B cell (primary cell): Measurements from ENCODE around the gene SYNE1. TPM values are rescaled to one million over a fixed set of nuclear protein-coding genes. Genes with fewer than 3 reads are reported as not detected.
"Not testable (repeated sequence)": the region's sequence is repeated elsewhere in the genome, so short reads cannot be mapped to it uniquely, and the experiment has no call there.

Experiments
- ATAC-seq: fragments of 200-7000 bp; cut with Tn5 transposase; one replicate; pipeline ENCODE4 v1.10.0; 2021; ENCODE audit warnings: low read depth, mild to moderate bottlenecking, moderate number of reproducible peaks, moderate library complexity
- CTCF ChIA-PET: fragments of 350-600 bp; sonication (Branson Sonifier 250); formaldehyde crosslinking; loops from one replicate; lab custom pipeline; 2021; ENCODE audit warnings: antibody characterized with exemption, inconsistent platforms; lab: Charles Lee
- POLR2A ChIA-PET: fragments of 350-600 bp; sonication (Branson Sonifier 250); formaldehyde crosslinking; loops from one replicate; lab custom pipeline; 2021; ENCODE audit warnings: antibody characterized with exemption; lab: Charles Lee
- DNase-seq: peaks from one replicate; pipeline ENCODE4 v3.0.0; 2013
- H2AFZ ChIP-seq: 2 replicates; pipeline ENCODE4 v1.6.1; 2012; ENCODE audit warnings: mild to moderate bottlenecking, low read depth, low read length; ENCODE audit not compliant: insufficient read depth, poor library complexity, severe bottlenecking
- H3K27ac ChIP-seq, 2 donors: 1 replicate in 1 of 2; 2 replicates in 1 of 2; pipeline ENCODE4 v1.5.1; 2012 to 2013; ENCODE audit warnings: low read length in 2 of 2, mild to moderate bottlenecking in 2 of 2, moderate library complexity in 1 of 2
- H3K27me3 ChIP-seq, 4 experiments: fragments of 200-600 bp in 1 of 4; sonication (generic) in 1 of 4; replicated peaks in 1 of 4; 1 replicate in 2 of 4; 2 replicates in 2 of 4; pipeline versions ENCODE4 v1.6.1 to v1.7.0; 2013 to 2016; ENCODE audit warnings: low read length in 3 of 4, mild to moderate bottlenecking in 2 of 4, mixed read lengths in 1 of 4, moderate library complexity in 1 of 4; ENCODE audit not compliant: insufficient read depth in 4 of 4, control insufficient read depth in 3 of 4; ENCODE audit errors: control extremely low read depth in 1 of 4
- H3K36me3 ChIP-seq, 2 experiments: replicated peaks in 1 of 2; 1 replicate in 1 of 2; 2 replicates in 1 of 2; pipeline versions ENCODE4 v1.6.1 to v1.7.1; 2013; ENCODE audit warnings: low read length in 1 of 2; ENCODE audit not compliant: insufficient read depth in 2 of 2, control insufficient read depth in 1 of 2; ENCODE audit errors: control extremely low read depth in 1 of 2, extremely low read depth in 1 of 2
- H3K4me1 ChIP-seq, 2 donors: fragments of 200-600 bp in 1 of 2; sonication (generic) in 1 of 2; 1 replicate in 1 of 2; 2 replicates in 1 of 2; pipeline versions ENCODE4 v1.5.1 to v1.6.1; 2013 to 2017; ENCODE audit warnings: low read length in 2 of 2; ENCODE audit not compliant: control insufficient read depth in 2 of 2, insufficient read depth in 2 of 2
- H3K4me2 ChIP-seq: replicated peaks from 2 replicates; pipeline ENCODE3; 2012; ENCODE audit warnings: mild to moderate bottlenecking, low read depth, low read length; ENCODE audit not compliant: poor library complexity, severe bottlenecking
- H3K4me3 ChIP-seq, 5 experiments: fragments of 200-600 bp in 1 of 5; sonication (generic) in 1 of 5; 1 replicate in 3 of 5; 2 replicates in 2 of 5; pipeline versions ENCODE4 v1.5.1 to v1.7.0; 2011 to 2016; ENCODE audit warnings: low read length in 4 of 5, mild to moderate bottlenecking in 4 of 5, low read depth in 2 of 5, control low read depth in 1 of 5, moderate library complexity in 1 of 5; ENCODE audit not compliant: insufficient read depth in 1 of 5; ENCODE audit errors: control extremely low read depth in 1 of 5, extremely low read depth in 1 of 5
- H3K79me2 ChIP-seq: fragments of 200-600 bp; sonication (generic); one replicate; pipeline ENCODE4 v1.6.0; 2016; ENCODE audit warnings: low read length; ENCODE audit not compliant: control insufficient read depth, insufficient read depth
- H3K9ac ChIP-seq: fragments of 200-600 bp; sonication (generic); 2 replicates; pipeline ENCODE4 v1.6.1; 2017; ENCODE audit warnings: mild to moderate bottlenecking, low read length, moderate library complexity
- H3K9me3 ChIP-seq, 3 donors: one replicate each; pipeline versions ENCODE4 v1.6.1 to v1.7.1; 2013; ENCODE audit warnings: low read length in 2 of 3; ENCODE audit not compliant: control insufficient read depth in 2 of 3, insufficient read depth in 1 of 3; ENCODE audit errors: control extremely low read depth in 1 of 3
- H4K20me1 ChIP-seq: 2 replicates; pipeline ENCODE4 v1.6.0; 2012; ENCODE audit warnings: mild to moderate bottlenecking, low read length; ENCODE audit not compliant: insufficient read depth, control insufficient read depth, poor library complexity, severe bottlenecking
- H3K27ac Mint-ChIP-seq: one replicate; pipeline ENCODE4 v1.8.0; 2021; ENCODE audit warnings: mixed read lengths
- H3K27me3 Mint-ChIP-seq: one replicate; pipeline ENCODE4 v1.8.0; 2021; ENCODE audit warnings: mixed read lengths
- H3K4me1 Mint-ChIP-seq: one replicate; pipeline ENCODE4 v1.8.0; 2021; ENCODE audit warnings: mixed read lengths
- H3K4me3 Mint-ChIP-seq: one replicate; pipeline ENCODE4 v1.8.0; 2021; ENCODE audit warnings: mixed read lengths
- H3K9me3 Mint-ChIP-seq: one replicate; pipeline ENCODE4 v1.8.0; 2022; ENCODE audit warnings: mixed read lengths; ENCODE audit not compliant: insufficient read depth
- CTCF ChIP-seq: fragments of 200-600 bp; IDR thresholded peaks from one replicate; pipeline ENCODE4 v1.8.0; 2022; ENCODE audit warnings: antibody characterized with exemption, mild to moderate bottlenecking
- EZH2 ChIP-seq: IDR thresholded peaks from 2 replicates; pipeline ENCODE4 v1.6.1; 2012; ENCODE audit warnings: borderline replicate concordance, low read depth, mild to moderate bottlenecking, moderate library complexity, low read length; ENCODE audit not compliant: insufficient read depth, poor library complexity, severe bottlenecking
- WGBS: methylation state at CpG from one replicate; pipeline ENCODE4 v1.1.5; 2013; ENCODE audit warnings: missing lambda C conversion rate; ENCODE audit not compliant: insufficient coverage; 5-methylcytosine and 5-hydroxymethylcytosine counted together
- intact Hi-C: fragments of 100-400 bp; cut with micrococcal nuclease; formaldehyde crosslinking; loops from one replicate; pipeline ENCODE4 v1.10.0; 2022
- polyA plus RNA-seq: library from polyadenylated mRNA; depleted of rRNA; stranded (reverse); fragments of >200 nt; gene quantifications from 2 replicates; pipeline ENCODE4 v1.2.3, GENCODE V29; 2012
- total RNA-seq, 2 donors: library from RNA; stranded (reverse); fragments of 120-200 nt in 1 of 2; gene quantifications; 1 replicate in 1 of 2; 2 replicates in 1 of 2; pipeline versions ENCODE4 v1.2.3 to v1.2.4, GENCODE V29; 2013 to 2022

Gene SYNE1
- total and polyA plus RNA-seq, 2 donors (not counting 1 experiment from before 2014, with no cell fraction given): 49.2 to 108 TPM

DNA sequence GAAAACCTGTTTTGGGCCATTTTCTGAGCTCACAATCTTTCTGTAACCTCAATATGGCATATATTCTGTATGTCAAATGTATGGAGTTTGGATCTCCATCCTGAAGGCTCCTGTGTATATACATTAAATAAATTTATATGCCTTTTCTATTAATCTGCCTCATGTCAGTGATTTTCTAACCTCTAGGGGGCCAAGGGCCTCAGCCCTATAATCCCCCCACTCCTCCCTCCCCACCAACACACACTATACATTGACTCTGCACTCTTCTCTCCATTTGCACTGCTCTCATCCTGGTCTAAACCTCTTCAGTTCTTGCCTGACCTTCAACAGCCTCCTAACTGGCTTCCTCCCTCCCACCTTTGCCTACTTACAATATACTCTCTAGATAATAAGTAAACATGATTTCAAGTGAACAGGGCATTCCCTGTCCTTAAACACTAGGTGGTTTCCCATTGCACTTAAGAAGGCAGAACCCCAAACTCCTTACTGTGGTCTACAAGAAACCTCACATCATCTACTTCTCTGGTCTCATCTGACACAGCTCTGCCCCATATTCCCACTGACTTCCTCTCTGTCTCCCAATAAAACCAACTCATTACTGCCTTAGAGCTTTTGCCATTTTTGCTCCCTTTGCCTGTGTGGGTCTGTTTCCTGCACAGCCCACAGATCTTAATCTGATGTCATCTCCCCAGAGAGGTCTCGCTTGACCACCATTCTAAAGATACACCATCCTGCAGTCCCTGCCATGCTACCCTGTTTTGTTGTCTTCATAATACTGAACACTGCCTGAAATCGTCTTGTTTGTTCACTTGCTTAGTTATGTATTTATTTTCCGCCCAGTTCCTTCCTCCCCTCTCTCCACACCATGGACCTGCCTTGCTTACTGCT lies 213.7 kb downstream of the SYNE1 start:
- Mint-ChIP-seq H3K27ac (no peak overlapping the region), H3K9me3 (no peaks in the 10 kb centered on the region), H3K27me3 (peaks cover 3% of the 10 kb centered on the region), H3K4me3 (no peak overlapping the region), H3K4me1 (no peaks in the 10 kb centered on the region)
- ATAC-seq (no peak), DNase-seq (no peak)
- Histone ChIP-seq H3K79me2 (no peaks in the 10 kb centered on the region), H3K36me3 (no peaks in the 10 kb centered on the region), H3K9ac (no peak overlapping the region), H3K27me3 (peaks cover 0 to 3% (median 0%) of the 10 kb centered on the region in 4 experiments), H3K4me1 (no peaks in the 10 kb centered on the region), H4K20me1 (no peaks in the 10 kb centered on the region), H3K4me2 (no peak overlapping the region), H3K27ac (no peak overlapping the region), H3K9me3 (peaks cover 0 to 3% (median 0%) of the 10 kb centered on the region in 3 donors), H3K4me3 (no peak overlapping the region), H2AFZ (no peak overlapping the region)
- intact Hi-C loops: no loop called here
- 50% methylated on average over 1 of the region's 3 CpGs for WGBS
- ChIA-PET POLR2A (no interaction called here), CTCF (no interaction called here)
- no peak for TF ChIP-seq CTCF
- no peak for TF ChIP-seq EZH2

- DNase-seq, H3K9me3 ChIP-seq, H3K27me3 ChIP-seq, H3K4me1 Mint-ChIP-seq, H4K20me1 ChIP-seq, H3K9ac ChIP-seq, H3K4me3 Mint-ChIP-seq, H3K4me2 ChIP-seq, CTCF ChIA-PET, H3K27me3 Mint-ChIP-seq, H3K4me1 ChIP-seq, H3K27ac ChIP-seq, H3K9me3 Mint-ChIP-seq, intact Hi-C loops, H3K4me3 ChIP-seq, H3K36me3 ChIP-seq, H3K27ac Mint-ChIP-seq, ATAC-seq, POLR2A ChIA-PET, H3K79me2 ChIP-seq, H2AFZ ChIP-seq: not testable (repeated sequence)
- WGBS: no CpG with 5 or more reads among the region's 2 CpGs
Measured at GRCh38 chr6:152421496-152421895, 215.7 kb downstream of the SYNE1 start.
